K562 (cell line): ENCODE measurements around the gene AKR1A1. TPM values are rescaled to one million over a fixed set of nuclear protein-coding genes. Genes with fewer than 3 reads are reported as not detected.

Experiments
- CHD4 ChIP-seq: fragments of 200-600 bp; sonication (generic); IDR thresholded peaks from 3 replicates; pipeline ENCODE4 v1.6.1; 2012; ENCODE audit warnings: low read depth, mild to moderate bottlenecking, mixed read lengths, low read length, inconsistent platforms; ENCODE audit not compliant: insufficient read depth, insufficient replicate concordance, poor library complexity, severe bottlenecking
- CREB1 ChIP-seq, 2 experiments: sonication (generic) in 1 of 2; formaldehyde crosslinking in 1 of 2; IDR thresholded peaks; 2 replicates each; pipeline versions ENCODE4 v1.6.1 to v1.8.0; 2012 to 2022; ENCODE audit warnings: inconsistent platforms in 1 of 2, mild to moderate bottlenecking in 1 of 2, missing genetic modification reagents in 1 of 2, moderate library complexity in 1 of 2
- DDX20 ChIP-seq: fragments of 450-650 bp; IDR thresholded peaks from 2 replicates; pipeline ENCODE4 v1.6.1; 2016; ENCODE audit warnings: missing genetic modification characterization, low read depth, mild to moderate bottlenecking, missing compliant biosample characterization, moderate library complexity
- FOXK1 ChIP-seq: sonication (generic); formaldehyde crosslinking; IDR thresholded peaks from 2 replicates; pipeline ENCODE4 v1.8.0; 2022; ENCODE audit warnings: missing genetic modification reagents, mild to moderate bottlenecking, borderline replicate concordance
- HNRNPL ChIP-seq: fragments of 200-400 bp; formaldehyde crosslinking; IDR thresholded peaks from 2 replicates; pipeline ENCODE4 v1.6.1; 2017; ENCODE audit warnings: low read depth, mild to moderate bottlenecking, low read length
- KDM5B ChIP-seq: fragments of 200-600 bp; sonication (generic); IDR thresholded peaks from 2 replicates; pipeline ENCODE4 v1.6.1; 2012; ENCODE audit warnings: low read depth, mild to moderate bottlenecking, moderate library complexity, low read length, control low read depth, inconsistent platforms; ENCODE audit not compliant: insufficient replicate concordance
- MEF2D ChIP-seq: conservative IDR thresholded peaks from 2 replicates; pipeline ENCODE4 v1.6.1; 2016; ENCODE audit warnings: low read depth, missing genetic modification characterization, missing compliant biosample characterization
- MXI1 ChIP-seq: IDR thresholded peaks from 2 replicates; pipeline ENCODE4 v1.6.1; 2011; ENCODE audit warnings: low read depth, mild to moderate bottlenecking, improper control_type of control experiment, low read length
- NEUROD1 ChIP-seq: fragments of 150-350 bp; IDR thresholded peaks from 2 replicates; pipeline ENCODE4 v1.6.1; 2014; ENCODE audit warnings: borderline replicate concordance, low read length, low read depth; ENCODE audit not compliant: partially characterized antibody
- POLR2H ChIP-seq: IDR thresholded peaks from 2 replicates; pipeline ENCODE4 v1.6.1; 2016; ENCODE audit warnings: missing genetic modification characterization, low read depth, mild to moderate bottlenecking, control low read depth, missing compliant biosample characterization, moderate library complexity
- SMAD4 ChIP-seq: fragments of 250-450 bp; sonication (Bioruptor Pico); conservative IDR thresholded peaks from 2 replicates; pipeline ENCODE4 v1.8.0; 2021; ENCODE audit warnings: inconsistent platforms, mild to moderate bottlenecking, moderate library complexity
- TAF7 ChIP-seq: fragments of 450-650 bp; IDR thresholded peaks from 2 replicates; pipeline ENCODE4 v1.6.1; 2016; ENCODE audit warnings: missing genetic modification characterization, missing compliant biosample characterization
- TRIM28 ChIP-seq: fragments of 450-650 bp; IDR thresholded peaks from 2 replicates; pipeline ENCODE4 v1.6.1; 2017
- ZC3H8 ChIP-seq: fragments of 450-650 bp; IDR thresholded peaks from 2 replicates; pipeline ENCODE4 v1.6.1; 2017
- ZNF232 ChIP-seq: sonication (generic); formaldehyde crosslinking; IDR thresholded peaks from 2 replicates; pipeline ENCODE4 v1.8.0; 2022; ENCODE audit warnings: mild to moderate bottlenecking, missing genetic modification reagents
- ZNF431 ChIP-seq: sonication (generic); formaldehyde crosslinking; IDR thresholded peaks from 2 replicates; pipeline ENCODE4 v1.8.0; 2022; ENCODE audit warnings: mild to moderate bottlenecking, missing genetic modification reagents
- polyA plus RNA-seq, 8 experiments: library from polyadenylated mRNA; depleted of rRNA in 4 of 8; stranded (reverse) in 5 of 8; unstranded in 3 of 8; fragments of >200 nt; fragmentation: Nextera tagmentation in 2 of 8; fragmentation: Illumina TruSeq in 1 of 8; extraction: Ambion mirVana in 2 of 8; extraction: Trizol in 1 of 8; gene quantifications; 2 replicates each; pipeline versions ENCODE4 v1.2.1 to v1.2.3, GENCODE V29; 2011 to 2014; ENCODE audit warnings: inconsistent platforms in 1 of 8, missing spikeins in 1 of 8
- total RNA-seq, 7 experiments: library from RNA; depleted of rRNA in 6 of 7; stranded (reverse); fragments of >200 nt in 6 of 7; fragmentation: Illumina TruSeq in 2 of 7; extraction: Trizol in 2 of 7; gene quantifications; 2 replicates each; pipeline versions ENCODE4 v1.2.1 to v1.2.3, GENCODE V29; 2011 to 2021; ENCODE audit warnings: low replicate concordance in 1 of 7
- TF ChIP-seq, protein P1 (sequence below): sonication (generic); formaldehyde crosslinking; IDR thresholded peaks from 2 replicates; pipeline ENCODE4 v1.9.0; 2022; ENCODE audit warnings: mild to moderate bottlenecking, missing genetic modification reagents
- TF ChIP-seq, protein P2 (sequence below): sonication (generic); formaldehyde crosslinking; IDR thresholded peaks from 2 replicates; pipeline ENCODE4 v1.8.1; 2022; ENCODE audit warnings: missing genetic modification reagents
- TF ChIP-seq, protein P3 (sequence below): fragments of 450-650 bp; IDR thresholded peaks from 2 replicates; pipeline ENCODE4 v1.6.1; 2016; ENCODE audit warnings: borderline replicate concordance
- TF ChIP-seq, protein P4 (sequence below), 2 experiments: fragments of 450-650 bp in 1 of 2; sonication (generic) in 1 of 2; formaldehyde crosslinking; conservative IDR thresholded peaks; 2 replicates each; pipeline versions ENCODE4 v1.4.0 to v1.8.1; 2020 to 2022; ENCODE audit warnings: mild to moderate bottlenecking in 1 of 2, missing genetic modification reagents in 1 of 2
- TF ChIP-seq, protein P5 (sequence below): fragments of 250-450 bp; sonication (Bioruptor Pico); IDR thresholded peaks from 2 replicates; pipeline ENCODE4 v1.8.0; 2021; ENCODE audit warnings: borderline replicate concordance, mild to moderate bottlenecking, moderate library complexity; ENCODE audit not compliant: poor library complexity, severe bottlenecking

AKR1A1 gene
- total and polyA plus RNA-seq, 9 of the 15 experiments (the other 6 are each of a cell fraction or from before 2014, with no cell fraction given) = 68.6 to 211 (median 132) TPM

DNA sequence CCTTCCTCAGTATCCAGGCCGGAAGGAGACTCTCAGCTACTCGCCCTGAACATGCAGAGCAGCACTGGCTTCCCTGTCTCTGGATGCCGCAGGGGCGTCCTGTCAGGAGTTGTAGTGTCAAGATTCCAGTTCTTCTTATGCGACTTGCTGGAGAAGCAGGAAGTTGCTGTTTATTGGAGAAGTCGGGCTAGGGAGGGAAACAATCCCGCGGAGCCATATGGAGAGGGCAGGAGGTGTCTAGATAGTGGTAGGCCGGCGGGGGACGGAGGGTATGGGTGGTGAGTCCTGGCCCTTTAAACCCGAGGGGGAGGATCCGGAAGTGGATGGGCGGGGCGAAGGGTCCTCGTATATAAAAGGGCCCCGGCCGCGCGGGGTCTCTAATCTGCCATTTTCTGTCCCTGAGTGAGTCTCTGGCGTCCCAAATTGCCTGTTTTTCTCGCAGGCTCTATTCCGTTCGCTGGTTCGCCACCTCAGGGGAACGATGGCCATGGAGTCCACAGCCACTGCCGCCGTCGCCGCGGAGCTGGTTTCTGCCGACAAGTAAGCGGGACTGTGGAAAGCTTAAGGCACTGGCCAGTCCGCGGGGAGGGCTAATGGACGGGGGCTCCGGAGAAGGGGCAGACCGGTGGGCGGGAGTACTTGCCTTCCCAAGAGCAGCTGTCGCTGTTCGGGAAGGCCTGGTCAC is 33.2 kb downstream of the AKR1A1 start, which contains the start of gene NASP (continued):
- TF ChIP-seq POLR2H (tag) = peak; percentile 98
- TF ChIP-seq HNRNPL = peak; percentile 57; the same call in 1 of the 2 replicates
- TF ChIP-seq ZNF232 (CRISPR knock-in tag) = peak; percentile 89
- TF ChIP-seq NEUROD1 = peak; percentile 68
- TF ChIP-seq, protein P1, sequence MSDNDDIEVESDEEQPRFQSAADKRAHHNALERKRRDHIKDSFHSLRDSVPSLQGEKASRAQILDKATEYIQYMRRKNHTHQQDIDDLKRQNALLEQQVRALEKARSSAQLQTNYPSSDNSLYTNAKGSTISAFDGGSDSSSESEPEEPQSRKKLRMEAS (CRISPR knock-in tag) = no peak
- TF ChIP-seq CHD4 = no peak
- 0 out of 2 replicates have a peak, but pooled peaks have one; percentile 62 for TF ChIP-seq ZC3H8
- peak; percentile 45; the same call in 1 of the 2 replicates for TF ChIP-seq SMAD4
- TF ChIP-seq FOXK1 = peak; percentile 93
- peak; percentile 91 for TF ChIP-seq TAF7 (tag)
- peak; percentile 39; the same call in 1 of the 2 replicates for TF ChIP-seq MEF2D (tag)
- TF ChIP-seq DDX20 = no peak
- no peak for TF ChIP-seq ZNF431
- peak; percentile 76 for TF ChIP-seq MXI1
- TF ChIP-seq, protein P2, sequence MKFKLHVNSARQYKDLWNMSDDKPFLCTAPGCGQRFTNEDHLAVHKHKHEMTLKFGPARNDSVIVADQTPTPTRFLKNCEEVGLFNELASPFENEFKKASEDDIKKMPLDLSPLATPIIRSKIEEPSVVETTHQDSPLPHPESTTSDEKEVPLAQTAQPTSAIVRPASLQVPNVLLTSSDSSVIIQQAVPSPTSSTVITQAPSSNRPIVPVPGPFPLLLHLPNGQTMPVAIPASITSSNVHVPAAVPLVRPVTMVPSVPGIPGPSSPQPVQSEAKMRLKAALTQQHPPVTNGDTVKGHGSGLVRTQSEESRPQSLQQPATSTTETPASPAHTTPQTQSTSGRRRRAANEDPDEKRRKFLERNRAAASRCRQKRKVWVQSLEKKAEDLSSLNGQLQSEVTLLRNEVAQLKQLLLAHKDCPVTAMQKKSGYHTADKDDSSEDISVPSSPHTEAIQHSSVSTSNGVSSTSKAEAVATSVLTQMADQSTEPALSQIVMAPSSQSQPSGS = peak; percentile 30; the same call in 1 of the 2 replicates
- TF ChIP-seq, protein P3, sequence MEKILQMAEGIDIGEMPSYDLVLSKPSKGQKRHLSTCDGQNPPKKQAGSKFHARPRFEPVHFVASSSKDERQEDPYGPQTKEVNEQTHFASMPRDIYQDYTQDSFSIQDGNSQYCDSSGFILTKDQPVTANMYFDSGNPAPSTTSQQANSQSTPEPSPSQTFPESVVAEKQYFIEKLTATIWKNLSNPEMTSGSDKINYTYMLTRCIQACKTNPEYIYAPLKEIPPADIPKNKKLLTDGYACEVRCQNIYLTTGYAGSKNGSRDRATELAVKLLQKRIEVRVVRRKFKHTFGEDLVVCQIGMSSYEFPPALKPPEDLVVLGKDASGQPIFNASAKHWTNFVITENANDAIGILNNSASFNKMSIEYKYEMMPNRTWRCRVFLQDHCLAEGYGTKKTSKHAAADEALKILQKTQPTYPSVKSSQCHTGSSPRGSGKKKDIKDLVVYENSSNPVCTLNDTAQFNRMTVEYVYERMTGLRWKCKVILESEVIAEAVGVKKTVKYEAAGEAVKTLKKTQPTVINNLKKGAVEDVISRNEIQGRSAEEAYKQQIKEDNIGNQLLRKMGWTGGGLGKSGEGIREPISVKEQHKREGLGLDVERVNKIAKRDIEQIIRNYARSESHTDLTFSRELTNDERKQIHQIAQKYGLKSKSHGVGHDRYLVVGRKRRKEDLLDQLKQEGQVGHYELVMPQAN = peak; percentile 99
- TF ChIP-seq CREB1 (IDR thresholded peaks at IDR 0.05) = peak; percentile 54; the same call in 1 of the 2 replicates
- peak; percentile 78; the same call in 1 of the 2 replicates for TF ChIP-seq CREB1 (CRISPR knock-in tag; IDR thresholded peaks at IDR 0.05)
- TF ChIP-seq, protein P4, sequence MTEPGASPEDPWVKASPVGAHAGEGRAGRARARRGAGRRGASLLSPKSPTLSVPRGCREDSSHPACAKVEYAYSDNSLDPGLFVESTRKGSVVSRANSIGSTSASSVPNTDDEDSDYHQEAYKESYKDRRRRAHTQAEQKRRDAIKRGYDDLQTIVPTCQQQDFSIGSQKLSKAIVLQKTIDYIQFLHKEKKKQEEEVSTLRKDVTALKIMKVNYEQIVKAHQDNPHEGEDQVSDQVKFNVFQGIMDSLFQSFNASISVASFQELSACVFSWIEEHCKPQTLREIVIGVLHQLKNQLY (CRISPR knock-in tag; conservative IDR thresholded peaks at IDR 0.05) = 0 out of 4 replicates have a peak, but pooled peaks of 1 of the 2 experiments have one; percentile 72
- TF ChIP-seq KDM5B = peak; percentile 99
- TF ChIP-seq TRIM28 = 0 out of 2 replicates have a peak, but pooled peaks have one; percentile 12
- TF ChIP-seq, protein P5, sequence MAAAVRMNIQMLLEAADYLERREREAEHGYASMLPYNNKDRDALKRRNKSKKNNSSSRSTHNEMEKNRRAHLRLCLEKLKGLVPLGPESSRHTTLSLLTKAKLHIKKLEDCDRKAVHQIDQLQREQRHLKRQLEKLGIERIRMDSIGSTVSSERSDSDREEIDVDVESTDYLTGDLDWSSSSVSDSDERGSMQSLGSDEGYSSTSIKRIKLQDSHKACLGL (CRISPR knock-in tag) = no peak
